SK-N-SH treated with all-trans-retinoic acid at 6 μM for 48 hours (cell line): Measurements from ENCODE around the gene TRDMT1.

Experiments used
- ARNTL ChIP-seq: fragments of 450-650 bp; formaldehyde crosslinking; IDR thresholded peaks from 2 replicates; pipeline ENCODE4 v1.5.0; 2020; ENCODE audit warnings: low read depth, mild to moderate bottlenecking, moderate library complexity, borderline replicate concordance
- GLIS3 ChIP-seq: fragments of 250-450 bp; sonication (Bioruptor Pico); IDR thresholded peaks from 2 replicates; pipeline ENCODE4 v1.5.0; 2020; ENCODE audit warnings: mild to moderate bottlenecking, moderate library complexity
- PATZ1 ChIP-seq: fragments of 250-450 bp; sonication (Bioruptor Pico); IDR thresholded peaks from 2 replicates; pipeline ENCODE4 v1.8.0; 2020; ENCODE audit warnings: mild to moderate bottlenecking, moderate library complexity, borderline replicate concordance
- RARB ChIP-seq: fragments of 250-450 bp; sonication (Bioruptor Pico); IDR thresholded peaks from 2 replicates; pipeline ENCODE4 v1.8.0; 2021; ENCODE audit warnings: mild to moderate bottlenecking, moderate library complexity
- SNAI2 ChIP-seq: fragments of 250-450 bp; sonication (Bioruptor Pico); IDR thresholded peaks from 2 replicates; pipeline ENCODE4 v1.5.0; 2020; ENCODE audit warnings: mild to moderate bottlenecking, moderate library complexity
- TCF4 ChIP-seq: fragments of 250-450 bp; sonication (Bioruptor Pico); IDR thresholded peaks from 2 replicates; pipeline ENCODE4 v1.8.0; 2021; ENCODE audit warnings: mild to moderate bottlenecking, moderate library complexity, borderline replicate concordance
- TOX ChIP-seq: fragments of 250-450 bp; sonication (Bioruptor Pico); IDR thresholded peaks from 2 replicates; pipeline ENCODE4 v1.8.0; 2021; ENCODE audit warnings: mild to moderate bottlenecking, moderate library complexity, borderline replicate concordance
- ZFP3 ChIP-seq: fragments of 250-450 bp; sonication (Bioruptor Pico); IDR thresholded peaks from 2 replicates; pipeline ENCODE4 v1.5.0; 2020; ENCODE audit warnings: mild to moderate bottlenecking, moderate library complexity
- ZNF565 ChIP-seq: fragments of 450-650 bp; formaldehyde crosslinking; conservative IDR thresholded peaks from 2 replicates; pipeline ENCODE4 v1.5.0; 2020; ENCODE audit warnings: low read depth, mild to moderate bottlenecking, moderate library complexity
- ZNF70 ChIP-seq: fragments of 450-650 bp; formaldehyde crosslinking; IDR thresholded peaks from 2 replicates; pipeline ENCODE4 v1.5.0; 2020; ENCODE audit warnings: mild to moderate bottlenecking, moderate library complexity
- ZNF8 ChIP-seq: fragments of 450-650 bp; formaldehyde crosslinking; IDR thresholded peaks from 2 replicates; pipeline ENCODE4 v1.5.0; 2020; ENCODE audit warnings: mild to moderate bottlenecking, moderate library complexity
- TF ChIP-seq, protein P1 (sequence below): fragments of 250-450 bp; sonication (Bioruptor Pico); IDR thresholded peaks from 2 replicates; pipeline ENCODE4 v1.5.1; 2020; ENCODE audit warnings: low read depth, mild to moderate bottlenecking, moderate library complexity

GRCh38 chr10:17122726-17123661 is 78.5 kb downstream of the TRDMT1 start:
- TF ChIP-seq ZFP3: no peak
- TF ChIP-seq GLIS3 (CRISPR knock-in tag): no peak
- TF ChIP-seq, protein P1, sequence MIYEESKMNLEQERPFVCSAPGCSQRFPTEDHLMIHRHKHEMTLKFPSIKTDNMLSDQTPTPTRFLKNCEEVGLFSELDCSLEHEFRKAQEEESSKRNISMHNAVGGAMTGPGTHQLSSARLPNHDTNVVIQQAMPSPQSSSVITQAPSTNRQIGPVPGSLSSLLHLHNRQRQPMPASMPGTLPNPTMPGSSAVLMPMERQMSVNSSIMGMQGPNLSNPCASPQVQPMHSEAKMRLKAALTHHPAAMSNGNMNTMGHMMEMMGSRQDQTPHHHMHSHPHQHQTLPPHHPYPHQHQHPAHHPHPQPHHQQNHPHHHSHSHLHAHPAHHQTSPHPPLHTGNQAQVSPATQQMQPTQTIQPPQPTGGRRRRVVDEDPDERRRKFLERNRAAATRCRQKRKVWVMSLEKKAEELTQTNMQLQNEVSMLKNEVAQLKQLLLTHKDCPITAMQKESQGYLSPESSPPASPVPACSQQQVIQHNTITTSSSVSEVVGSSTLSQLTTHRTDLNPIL (CRISPR knock-in tag): no peak
- no peak for TF ChIP-seq RARB (CRISPR knock-in tag)
- no peak for TF ChIP-seq ZNF70
- TF ChIP-seq SNAI2 (CRISPR knock-in tag): no peak
- no peak for TF ChIP-seq ZNF8 (CRISPR knock-in tag)
- TF ChIP-seq TOX (CRISPR knock-in tag): no peak
- no peak for TF ChIP-seq PATZ1 (CRISPR knock-in tag)
- TF ChIP-seq TCF4 (CRISPR knock-in tag): no peak
- no peak for TF ChIP-seq ARNTL (CRISPR knock-in tag)
- TF ChIP-seq ZNF565: no peak
